Loucy (cell line): Measurements from ENCODE around the gene CNTN4.
A peak's percentile ranks its signal among the peaks of the same experiment; 100 is the strongest.

Experiments used
- H2AFZ ChIP-seq: fragments of 200-600 bp; sonication (generic); 2 replicates; pipeline ENCODE4 v1.6.0; 2016; ENCODE audit warnings: antibody characterized with exemption, mild to moderate bottlenecking, low read length, moderate library complexity
- H3F3A ChIP-seq: fragments of 200-600 bp; 2 replicates; pipeline ENCODE4 v1.6.0; 2016; ENCODE audit warnings: antibody characterized with exemption, low read depth, mild to moderate bottlenecking
- H3K27me3 ChIP-seq: fragments of 200-600 bp; sonication (generic); 2 replicates; pipeline ENCODE4 v1.6.1; 2014; ENCODE audit warnings: low read length, mild to moderate bottlenecking; ENCODE audit not compliant: insufficient read depth, poor library complexity, severe bottlenecking
- H3K36me3 ChIP-seq: fragments of 200-600 bp; sonication (generic); 2 replicates; pipeline ENCODE4 v1.6.1; 2016; ENCODE audit warnings: low read length; ENCODE audit not compliant: insufficient read depth
- H3K4me1 ChIP-seq: fragments of 200-600 bp; sonication (generic); 2 replicates; pipeline ENCODE4 v1.5.1; 2014; ENCODE audit warnings: low read length, mild to moderate bottlenecking; ENCODE audit not compliant: insufficient read depth, poor library complexity, severe bottlenecking
- H3K4me2 ChIP-seq: fragments of 200-600 bp; sonication (generic); 2 replicates; pipeline ENCODE4 v1.6.0; 2014; ENCODE audit warnings: antibody characterized with exemption, low read length, low read depth, mild to moderate bottlenecking; ENCODE audit not compliant: poor library complexity, severe bottlenecking
- H3K4me3 ChIP-seq: fragments of 200-600 bp; sonication (generic); 2 replicates; pipeline ENCODE4 v1.5.1; 2014; ENCODE audit warnings: low read length, mild to moderate bottlenecking, mixed read lengths; ENCODE audit not compliant: poor library complexity, severe bottlenecking
- H3K79me2 ChIP-seq: fragments of 200-600 bp; sonication (generic); 2 replicates; pipeline ENCODE4 v1.6.1; 2014; ENCODE audit warnings: low read length; ENCODE audit not compliant: insufficient read depth
- H3K9ac ChIP-seq: fragments of 200-600 bp; sonication (generic); 2 replicates; pipeline ENCODE4 v1.6.0; 2014; ENCODE audit warnings: mild to moderate bottlenecking, low read depth, low read length, moderate library complexity; ENCODE audit not compliant: poor library complexity, severe bottlenecking
- H3K9me2 ChIP-seq: fragments of 200-600 bp; sonication (generic); replicated peaks from 2 replicates; pipeline ENCODE4 v1.6.1; 2016; ENCODE audit warnings: low read depth, low read length, mixed read lengths
- H3K9me3 ChIP-seq: fragments of 200-600 bp; sonication (generic); 2 replicates; pipeline ENCODE4 v1.6.1; 2014; ENCODE audit warnings: mild to moderate bottlenecking, antibody characterized with exemption, low read length, low read depth; ENCODE audit not compliant: insufficient read depth
- H4K20me1 ChIP-seq: fragments of 200-600 bp; sonication (generic); 2 replicates; pipeline ENCODE4 v1.6.0; 2014; ENCODE audit warnings: antibody characterized with exemption, low read length, mild to moderate bottlenecking; ENCODE audit not compliant: insufficient read depth, poor library complexity, severe bottlenecking
- CTCF ChIP-seq: fragments of 200-600 bp; sonication (generic); conservative IDR thresholded peaks from 2 replicates; pipeline ENCODE4 v1.5.1; 2014; ENCODE audit warnings: mild to moderate bottlenecking, antibody characterized with exemption, low read length
- EZH2phosphoT487 ChIP-seq: fragments of 200-600 bp; IDR thresholded peaks from 2 replicates; pipeline ENCODE4 v1.6.1; 2018; ENCODE audit warnings: antibody characterized with exemption, mild to moderate bottlenecking, moderate library complexity, borderline replicate concordance

CNTN4 gene

GRCh38 chr3:3020209-3020608, 921.5 kb downstream of the CNTN4 start:
- Histone ChIP-seq H3K9me3 (no peaks in the 10 kb centered on the region), H2AFZ (no peak overlapping the region), H3K36me3 (no peaks in the 10 kb centered on the region), H3K9me2 (no peaks in the 10 kb centered on the region), H3F3A (no peaks in the 10 kb centered on the region), H3K79me2 (no peaks in the 10 kb centered on the region), H4K20me1 (no peaks in the 10 kb centered on the region), H3K4me1 (no peaks in the 10 kb centered on the region), H3K4me2 (no peak overlapping the region), H3K27me3 (no peaks in the 10 kb centered on the region), H3K4me3 (no peak overlapping the region), H3K9ac (no peak overlapping the region)
- no peak for TF ChIP-seq CTCF
- TF ChIP-seq EZH2phosphoT487, result no peak

- Histone ChIP-seq H3F3A (no peaks in the 10 kb centered on the region), H3K4me2 (no peak overlapping the region), H3K79me2 (no peaks in the 10 kb centered on the region), H3K36me3 (no peaks in the 10 kb centered on the region), H3K4me1 (peaks cover 5% of the 10 kb centered on the region), H3K9ac (no peak overlapping the region), H2AFZ (no peak overlapping the region), H3K9me3 (no peaks in the 10 kb centered on the region), H4K20me1 (no peaks in the 10 kb centered on the region), H3K9me2 (no peaks in the 10 kb centered on the region), H3K27me3 (no peaks in the 10 kb centered on the region), H3K4me3 (no peak overlapping the region)
- TF ChIP-seq EZH2phosphoT487 (no peak), CTCF (no peak)
These were observed 924.6 kb downstream of the CNTN4 start for GRCh38 chr3:3023111-3023745.

GRCh38 chr3:3027976-3028567, 929.4 kb downstream of the CNTN4 start:
- H3K4me2 ChIP-seq, result peak overlapping the region; percentile 43
- no peak overlapping the region for H3K9ac ChIP-seq
- no peaks in the 10 kb centered on the region for H3K27me3 ChIP-seq
- peak overlapping the region; percentile 59 for H2AFZ ChIP-seq
- peak overlapping the region; percentile 12 for H3K4me3 ChIP-seq
- H4K20me1 ChIP-seq, result no peaks in the 10 kb centered on the region
- no peaks in the 10 kb centered on the region for H3K9me3 ChIP-seq
- H3K4me1 ChIP-seq, result peaks cover 7% of the 10 kb centered on the region
- no peaks in the 10 kb centered on the region for H3K9me2 ChIP-seq
- no peaks in the 10 kb centered on the region for H3K36me3 ChIP-seq
- no peak for TF ChIP-seq EZH2phosphoT487
- TF ChIP-seq CTCF, result no peak
- H3F3A ChIP-seq, result no peaks in the 10 kb centered on the region
- H3K79me2 ChIP-seq, result no peaks in the 10 kb centered on the region
